Trophoblast cell (in vitro differentiated cells and primary cell): ENCODE results near the gene LHPP.

Experiments
- DNase-seq, 2 donors: peaks; one replicate each; pipeline ENCODE4 v3.0.0-alpha.2; 2016
- H2AFZ ChIP-seq: 2 replicates; pipeline ENCODE4 v1.6.1; 2013; ENCODE audit warnings: low read length, moderate library complexity, mild to moderate bottlenecking; ENCODE audit not compliant: insufficient read depth, poor library complexity
- H2AK5ac ChIP-seq: 2 replicates; pipeline ENCODE4 v1.6.1; 2013; ENCODE audit warnings: mild to moderate bottlenecking, low read length
- H2BK120ac ChIP-seq: 2 replicates; pipeline ENCODE4 v1.6.1; 2013; ENCODE audit warnings: low read length, mild to moderate bottlenecking, moderate library complexity; ENCODE audit not compliant: insufficient read depth, poor library complexity
- H2BK12ac ChIP-seq: 2 replicates; pipeline ENCODE4 v1.6.1; 2013; ENCODE audit warnings: mild to moderate bottlenecking, low read length, moderate library complexity
- H2BK5ac ChIP-seq: 2 replicates; pipeline ENCODE4 v1.6.1; 2013; ENCODE audit warnings: low read length, low read depth, moderate library complexity, mild to moderate bottlenecking; ENCODE audit not compliant: poor library complexity
- H3K14ac ChIP-seq: 2 replicates; pipeline ENCODE4 v1.6.1; 2013; ENCODE audit warnings: mild to moderate bottlenecking, low read length
- H3K18ac ChIP-seq: 2 replicates; pipeline ENCODE4 v1.6.1; 2013; ENCODE audit warnings: mild to moderate bottlenecking, low read length
- H3K23ac ChIP-seq: 2 replicates; pipeline ENCODE4 v1.6.1; 2013; ENCODE audit warnings: low read length
- H3K27ac ChIP-seq: 2 replicates; pipeline ENCODE4 v1.5.1; 2013; ENCODE audit warnings: low read depth, mild to moderate bottlenecking, inconsistent platforms, low read length, moderate library complexity
- H3K27me3 ChIP-seq: 2 replicates; pipeline ENCODE4 v1.6.1; 2013; ENCODE audit warnings: inconsistent platforms, mild to moderate bottlenecking, low read length, moderate library complexity; ENCODE audit not compliant: insufficient read depth
- H3K36me3 ChIP-seq, 2 experiments: 1 replicate in 1 of 2; 2 replicates in 1 of 2; pipeline ENCODE4 v1.6.1; 2013; ENCODE audit warnings: low read length in 2 of 2, mild to moderate bottlenecking in 2 of 2, moderate library complexity in 1 of 2; ENCODE audit not compliant: insufficient read depth in 2 of 2, control insufficient read depth in 1 of 2
- H3K4ac ChIP-seq: 2 replicates; pipeline ENCODE4 v1.6.1; 2013; ENCODE audit warnings: low read depth, mild to moderate bottlenecking, low read length, moderate library complexity
- H3K4me1 ChIP-seq, 2 experiments: 1 replicate in 1 of 2; 2 replicates in 1 of 2; pipeline ENCODE4 v1.6.1; 2013; ENCODE audit warnings: low read length in 2 of 2, mild to moderate bottlenecking in 2 of 2, moderate library complexity in 1 of 2; ENCODE audit not compliant: insufficient read depth in 2 of 2, control insufficient read depth in 1 of 2
- H3K4me2 ChIP-seq: 2 replicates; pipeline ENCODE4 v1.6.1; 2013; ENCODE audit warnings: inconsistent platforms, mild to moderate bottlenecking, low read length, moderate library complexity
- H3K4me3 ChIP-seq: 2 replicates; pipeline ENCODE4 v1.5.1; 2013; ENCODE audit warnings: mild to moderate bottlenecking, low read depth, low read length, inconsistent platforms
- H3K79me1 ChIP-seq: one replicate; pipeline ENCODE4 v1.6.1; 2013; ENCODE audit warnings: low read length
- H3K79me2 ChIP-seq: 2 replicates; pipeline ENCODE4 v1.6.1; 2013; ENCODE audit warnings: low read length, mild to moderate bottlenecking; ENCODE audit not compliant: control insufficient read depth, insufficient read depth, poor library complexity
- H3K9ac ChIP-seq: 2 replicates; pipeline ENCODE4 v1.6.1; 2013; ENCODE audit warnings: mild to moderate bottlenecking, low read length
- H3K9me3 ChIP-seq: 2 replicates; pipeline ENCODE4 v1.6.1; 2013; ENCODE audit warnings: low read depth, mild to moderate bottlenecking, control low read depth, inconsistent platforms, low read length; ENCODE audit not compliant: insufficient read depth
- H4K12ac ChIP-seq: 2 replicates; pipeline ENCODE4 v1.6.1; 2013; ENCODE audit warnings: low read depth, mild to moderate bottlenecking, low read length, moderate library complexity
- H4K8ac ChIP-seq: 2 replicates; pipeline ENCODE4 v1.6.1; 2013; ENCODE audit warnings: low read depth, mild to moderate bottlenecking, low read length, moderate library complexity
- H4K91ac ChIP-seq: one replicate; pipeline ENCODE4 v1.6.1; 2013; ENCODE audit warnings: low read depth, mild to moderate bottlenecking, low read length, moderate library complexity
- WGBS: extraction: QIAGEN DNeasy Blood & Tissue Kit; methylation state at CpG from one replicate; pipeline ENCODE4 v1.1.7; 2013; ENCODE audit warnings: missing lambda C conversion rate; ENCODE audit not compliant: insufficient read length, insufficient coverage; ENCODE audit errors: extremely low coverage; 5-methylcytosine and 5-hydroxymethylcytosine counted together

LHPP gene

DNA sequence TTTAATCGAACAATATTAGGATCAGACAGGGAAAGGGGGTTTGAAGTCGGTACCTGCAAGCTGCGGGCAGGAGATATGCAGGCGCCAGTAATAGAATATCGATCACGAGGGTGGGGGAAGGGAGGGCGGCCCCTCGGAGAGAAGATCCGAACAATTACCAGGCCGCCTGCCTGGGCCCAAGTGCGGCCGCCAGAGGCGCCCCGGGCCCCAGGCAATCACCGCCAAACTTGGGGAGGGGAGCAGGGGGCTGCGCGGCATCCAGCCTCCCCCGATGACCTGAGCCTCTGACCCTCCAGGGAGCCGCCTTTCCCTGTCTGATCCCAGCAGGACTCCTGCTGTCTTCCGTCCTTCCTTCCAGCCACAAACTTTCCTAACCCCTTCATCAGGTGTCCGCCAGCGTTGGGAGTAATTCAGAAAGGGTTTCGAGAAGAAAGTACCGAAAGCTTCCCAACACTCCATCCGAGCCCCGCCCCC, 12.9 kb upstream of the LHPP start:
- H2AK5ac ChIP-seq = no peak overlapping the region
- H4K91ac ChIP-seq = no peak overlapping the region
- no peak overlapping the region for H3K18ac ChIP-seq
- H2BK5ac ChIP-seq = no peak overlapping the region
- no peak overlapping the region for H2BK12ac ChIP-seq
- H3K79me2 ChIP-seq = no peaks in the 10 kb centered on the region
- H2BK120ac ChIP-seq = no peak overlapping the region
- H3K4me3 ChIP-seq = no peak overlapping the region
- H3K9ac ChIP-seq = no peak overlapping the region
- peaks cover 17 to 19% of the 10 kb centered on the region in 2 experiments for H3K4me1 ChIP-seq
- peaks cover 45% of the 10 kb centered on the region for H3K27me3 ChIP-seq
- WGBS = no CpG with 5 or more reads among the region's 26 CpGs
- H3K79me1 ChIP-seq = no peaks in the 10 kb centered on the region
- peaks cover 7% of the 10 kb centered on the region for H3K9me3 ChIP-seq
- H2AFZ ChIP-seq = no peak overlapping the region
- H3K4me2 ChIP-seq = peak overlapping the region; percentile 68
- H4K8ac ChIP-seq = no peak overlapping the region
- no peak overlapping the region for H3K14ac ChIP-seq
- DNase-seq = no peak
- H3K36me3 ChIP-seq = no peaks in the 10 kb centered on the region
- H3K23ac ChIP-seq = no peak overlapping the region
- H3K4ac ChIP-seq = no peak overlapping the region
- H4K12ac ChIP-seq = no peak overlapping the region
- H3K27ac ChIP-seq = no peak overlapping the region

DNA sequence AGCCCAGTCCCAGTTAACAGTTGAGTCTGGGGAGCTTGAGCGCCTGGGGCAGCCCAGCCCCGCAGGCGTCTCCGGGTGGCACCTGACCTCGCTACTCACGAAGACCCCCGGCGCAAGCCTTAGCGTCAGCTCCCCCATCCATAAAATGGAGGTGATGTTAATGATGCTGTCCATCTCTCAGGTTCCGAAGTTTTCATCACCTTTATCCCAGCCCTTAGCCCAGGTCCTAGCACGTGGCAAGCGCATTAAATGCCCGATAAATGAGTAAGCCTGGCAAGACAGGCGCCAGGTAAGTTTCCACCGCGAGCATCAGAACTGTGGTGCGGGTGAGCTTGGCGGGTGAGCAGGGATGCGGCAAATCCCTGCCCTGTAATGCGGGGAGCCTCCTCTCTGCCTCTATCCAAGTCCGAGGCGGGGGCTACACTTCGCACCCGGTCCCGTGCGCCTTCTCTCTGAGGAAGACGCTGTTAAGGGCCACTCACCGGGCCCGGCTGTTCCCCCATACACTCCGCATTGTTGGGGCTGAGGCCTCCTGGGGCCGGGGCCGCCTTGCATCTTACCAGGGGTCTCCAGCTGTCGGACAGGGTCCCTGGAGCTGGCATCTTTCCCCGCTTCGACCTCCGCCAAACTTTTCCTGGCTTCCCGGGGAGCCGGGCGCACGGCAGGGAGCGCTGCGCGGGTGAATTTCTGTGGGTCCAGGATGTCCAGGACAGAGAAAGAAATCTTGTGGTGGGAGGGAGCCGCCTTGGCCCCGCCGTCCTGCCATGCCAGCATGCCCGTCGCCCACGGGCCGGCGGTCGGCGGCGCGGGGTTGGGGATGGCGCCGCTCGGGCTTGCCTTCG, 12.2 kb upstream of the LHPP start:
- Histone ChIP-seq H3K14ac (no peak overlapping the region), H3K4me1 (peaks cover 17 to 19% of the 10 kb centered on the region in 2 experiments), H3K79me1 (no peaks in the 10 kb centered on the region), H3K9me3 (peaks cover 7% of the 10 kb centered on the region), H2BK120ac (no peak overlapping the region), H2AK5ac (no peak overlapping the region), H2BK12ac (no peak overlapping the region), H4K12ac (no peak overlapping the region), H4K91ac (no peak overlapping the region), H3K18ac (no peak overlapping the region), H3K9ac (no peak overlapping the region), H4K8ac (peak overlapping the region; percentile 25), H2AFZ (peak overlapping the region; percentile 17), H3K23ac (no peak overlapping the region), H3K36me3 (no peaks in the 10 kb centered on the region), H3K4me2 (peak overlapping the region; percentile 68), H3K27ac (no peak overlapping the region), H3K27me3 (peaks cover 45% of the 10 kb centered on the region), H2BK5ac (no peak overlapping the region), H3K4me3 (peak overlapping the region; percentile 46), H3K79me2 (no peaks in the 10 kb centered on the region), H3K4ac (no peak overlapping the region)
- peak; percentile 54 to 71 for DNase-seq
- no CpG with 5 or more reads among the region's 59 CpGs for WGBS

DNA sequence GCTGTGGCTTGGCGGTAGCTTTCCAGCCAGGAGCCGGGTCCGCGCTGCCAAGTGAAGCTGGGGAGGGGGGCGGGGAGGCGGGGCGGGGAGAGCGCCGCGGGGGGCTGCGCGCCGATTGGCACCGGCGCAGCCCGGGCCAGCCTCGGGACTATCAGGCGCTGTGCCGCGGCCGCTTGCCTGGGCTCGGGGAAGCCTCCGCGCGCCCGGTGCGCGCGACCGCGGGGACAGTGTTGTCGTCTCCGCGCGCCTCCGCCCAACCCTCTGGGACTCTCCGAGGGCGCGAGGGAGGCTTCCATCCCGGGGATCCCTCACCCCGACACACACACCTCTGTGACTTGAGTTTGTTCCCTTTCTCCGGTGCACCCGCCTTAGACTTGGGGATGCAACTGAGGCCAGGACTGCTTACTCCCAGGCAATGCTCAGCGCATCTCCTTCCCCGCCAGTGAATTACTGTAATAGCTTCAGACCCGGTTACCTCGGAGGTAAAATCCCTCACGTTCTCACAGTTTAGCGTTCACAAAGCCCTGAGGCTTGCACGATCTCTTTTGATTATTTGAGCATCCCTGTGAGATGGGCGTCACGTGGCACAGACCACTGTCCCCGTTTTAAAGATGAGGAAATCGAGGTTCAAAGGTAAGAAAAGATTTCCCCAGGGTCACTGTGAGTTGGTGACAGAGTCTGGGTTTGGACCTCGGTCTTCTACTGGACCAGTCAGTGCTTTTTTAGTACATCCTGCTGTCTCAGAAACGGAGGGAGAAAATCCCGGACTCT, 11.4 kb upstream of the LHPP start, which contains the start of gene NKX1-2:
Gene NKX1-2, minus strand, starts transcription at position 24 of the 771 bp plus-strand sequence. CDS start 92 bp downstream, outside the sequence.
- H4K12ac ChIP-seq = no peak within 1 kb of the TSS
- no peaks in the 10 kb centered on the region for H3K79me2 ChIP-seq
- no peak within 1 kb of the TSS for H3K14ac ChIP-seq
- H3K18ac ChIP-seq = no peak within 1 kb of the TSS
- no peak within 1 kb of the TSS for H4K91ac ChIP-seq
- H3K23ac ChIP-seq = no peak within 1 kb of the TSS
- no peaks in the 10 kb centered on the region for H3K36me3 ChIP-seq
- H3K9ac ChIP-seq = no peak within 1 kb of the TSS
- no peak within 1 kb of the TSS for H3K27ac ChIP-seq
- H2AFZ ChIP-seq = peak within 1 kb of the TSS; percentile 17
- peaks cover 45% of the 10 kb centered on the region for H3K27me3 ChIP-seq
- H2BK5ac ChIP-seq = no peak within 1 kb of the TSS
- H3K4me2 ChIP-seq = peak within 1 kb of the TSS; percentile 68
- no peak within 1 kb of the TSS for H2BK120ac ChIP-seq
- no peak within 1 kb of the TSS for H3K4ac ChIP-seq
- H3K4me1 ChIP-seq = peaks cover 17 to 21% of the 10 kb centered on the region in 2 experiments
- peaks cover 7% of the 10 kb centered on the region for H3K9me3 ChIP-seq
- no peak within 1 kb of the TSS for H2AK5ac ChIP-seq
- no peaks in the 10 kb centered on the region for H3K79me1 ChIP-seq
- DNase-seq = no peak
- WGBS = no CpG with 5 or more reads among the region's 57 CpGs
- peak within 1 kb of the TSS; percentile 46 for H3K4me3 ChIP-seq
- H4K8ac ChIP-seq = peak within 1 kb of the TSS; percentile 25
- H2BK12ac ChIP-seq = no peak within 1 kb of the TSS

DNA sequence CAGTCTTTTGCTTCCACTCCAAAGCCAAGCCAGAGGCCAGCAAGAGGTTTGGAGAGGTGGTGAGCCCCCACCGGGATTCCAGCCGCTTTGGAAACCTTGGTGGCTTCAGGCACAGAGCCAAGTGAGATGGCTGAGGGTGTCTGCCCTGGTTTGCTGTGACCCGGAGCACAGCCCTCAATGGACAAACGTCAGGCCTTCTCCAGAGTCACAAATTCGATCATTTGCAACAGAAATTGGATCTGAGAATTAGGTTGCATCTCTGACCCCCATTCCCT, 10.9 kb upstream of the LHPP start:
- no peaks in the 10 kb centered on the region for H3K36me3 ChIP-seq
- H3K4me3 ChIP-seq = no peak overlapping the region
- no peak overlapping the region for H2BK120ac ChIP-seq
- no CpG with 5 or more reads among the region's 5 CpGs for WGBS
- H3K18ac ChIP-seq = no peak overlapping the region
- peaks cover 45% of the 10 kb centered on the region for H3K27me3 ChIP-seq
- H4K8ac ChIP-seq = no peak overlapping the region
- H2AFZ ChIP-seq = no peak overlapping the region
- no peak overlapping the region for H2AK5ac ChIP-seq
- no peak overlapping the region for H3K4me2 ChIP-seq
- peaks cover 7% of the 10 kb centered on the region for H3K9me3 ChIP-seq
- no peak overlapping the region for H4K12ac ChIP-seq
- no peak overlapping the region for H3K4ac ChIP-seq
- no peak overlapping the region for H3K27ac ChIP-seq
- no peaks in the 10 kb centered on the region for H3K79me1 ChIP-seq
- H3K79me2 ChIP-seq = no peaks in the 10 kb centered on the region
- H2BK12ac ChIP-seq = no peak overlapping the region
- peaks cover 17 to 21% of the 10 kb centered on the region in 2 experiments for H3K4me1 ChIP-seq
- no peak overlapping the region for H3K23ac ChIP-seq
- H3K9ac ChIP-seq = no peak overlapping the region
- no peak overlapping the region for H4K91ac ChIP-seq
- DNase-seq = no peak
- no peak overlapping the region for H2BK5ac ChIP-seq
- no peak overlapping the region for H3K14ac ChIP-seq
